T-helper 2 cell treated with Interferon-gamma antibody and Interleukin-4, amounts not matched to agents 100 ng/mL and 5 ng/mL, for 36 hours (primary cell): Measurements from ENCODE around the gene TRIO. TPM values are rescaled to one million over a fixed set of nuclear protein-coding genes. Genes with fewer than 3 reads are reported as not detected.

ENCODE experiments used
- intact Hi-C: fragments of 100-400 bp; cut with micrococcal nuclease; formaldehyde crosslinking; loops from one replicate; pipeline ENCODE4 v1.15.1; 2023
- total RNA-seq: library from RNA; stranded (reverse); gene quantifications from 2 replicates; pipeline ENCODE4 v1.2.3, GENCODE V29; 2022

TRIO gene
- total RNA-seq, 1 donor from 2014 or later = 17.2 TPM

DNA sequence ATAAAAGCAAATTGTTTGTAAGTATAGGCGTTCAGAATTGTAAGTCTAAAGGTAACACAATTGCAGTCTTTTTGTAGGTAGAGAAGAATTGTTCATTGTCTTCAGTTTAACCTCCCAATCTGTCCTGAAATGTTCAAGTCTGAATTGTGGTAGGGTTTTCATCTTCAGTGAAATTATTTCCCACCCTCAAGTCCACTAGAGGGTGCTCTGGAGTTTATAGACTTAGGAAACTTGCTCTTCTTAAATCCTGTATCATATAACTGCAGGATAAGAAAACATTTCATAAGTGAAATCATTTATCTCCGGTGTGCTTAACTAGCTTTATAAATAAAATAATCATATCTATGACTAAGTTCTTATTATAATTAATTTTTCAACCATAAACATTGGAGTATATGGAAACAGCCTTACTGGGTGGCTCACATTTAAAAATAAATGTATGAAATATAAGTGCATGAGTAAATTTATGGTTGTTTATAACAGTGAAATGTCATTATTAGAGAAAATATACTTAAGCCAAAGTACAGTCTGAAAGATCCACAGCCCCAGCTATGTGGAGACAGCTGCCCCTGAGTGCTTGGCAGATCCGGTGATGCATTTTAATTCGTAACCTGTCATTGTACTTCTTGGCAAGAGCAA lies 256.0 kb downstream of the TRIO start:
- intact Hi-C loops = loop anchor here (1.0 kb wide), 4 partner anchors 33 to 249 kb away; no protein-coding TSS in a partner anchor

GRCh38 chr5:14400085-14400484 lies 256.9 kb downstream of the TRIO start:
- intact Hi-C loops = no loop called here

DNA sequence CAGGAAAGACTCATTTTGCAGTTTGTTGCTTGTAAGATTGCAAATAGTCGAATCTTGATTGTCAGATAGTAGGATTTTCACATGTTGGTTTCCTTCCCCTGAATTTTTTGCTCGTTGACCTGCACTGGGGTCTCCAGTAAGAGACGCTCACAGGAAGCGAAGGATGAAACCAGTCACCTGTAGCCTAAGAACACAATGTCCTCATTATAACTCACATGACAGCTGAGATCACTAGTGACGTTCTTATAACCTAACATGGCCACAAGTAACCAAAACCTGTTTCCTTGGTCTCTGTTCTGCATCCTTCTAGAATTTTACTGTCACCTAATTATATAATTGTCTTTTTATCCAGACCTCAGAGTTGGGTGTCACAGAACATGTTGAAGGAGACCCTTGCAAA lies 257.5 kb downstream of the TRIO start:
- intact Hi-C loops = no loop called here

GRCh38 chr5:14401639-14402038 lies 258.5 kb downstream of the TRIO start:
- intact Hi-C loops = no loop called here

GRCh38 chr5:14402424-14402823 lies 259.3 kb downstream of the TRIO start:
- intact Hi-C loops = no loop called here

GRCh38 chr5:14404780-14405179 lies 261.6 kb downstream of the TRIO start:
- intact Hi-C loops = no loop called here

DNA sequence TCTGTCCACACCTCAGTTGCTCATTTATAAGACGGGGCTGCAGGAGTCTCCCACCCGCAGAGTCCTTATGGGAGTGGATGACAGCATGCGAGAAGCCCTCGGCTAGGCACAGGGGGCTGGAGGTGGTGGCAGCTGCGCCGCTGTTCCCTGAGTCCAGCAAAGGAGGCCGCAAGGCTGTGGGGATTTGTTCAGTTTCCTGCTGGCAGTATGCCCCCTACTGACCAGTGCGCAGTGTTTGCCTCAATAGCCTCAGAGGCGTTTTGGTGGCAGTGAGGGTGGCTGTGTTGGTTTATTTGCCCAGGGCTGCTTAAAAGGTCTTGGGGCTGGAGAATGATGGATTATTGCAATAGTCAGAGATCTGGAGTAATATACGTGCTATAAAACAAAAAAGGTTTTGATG lies 262.1 kb downstream of the TRIO start:
- intact Hi-C loops = no loop called here

DNA sequence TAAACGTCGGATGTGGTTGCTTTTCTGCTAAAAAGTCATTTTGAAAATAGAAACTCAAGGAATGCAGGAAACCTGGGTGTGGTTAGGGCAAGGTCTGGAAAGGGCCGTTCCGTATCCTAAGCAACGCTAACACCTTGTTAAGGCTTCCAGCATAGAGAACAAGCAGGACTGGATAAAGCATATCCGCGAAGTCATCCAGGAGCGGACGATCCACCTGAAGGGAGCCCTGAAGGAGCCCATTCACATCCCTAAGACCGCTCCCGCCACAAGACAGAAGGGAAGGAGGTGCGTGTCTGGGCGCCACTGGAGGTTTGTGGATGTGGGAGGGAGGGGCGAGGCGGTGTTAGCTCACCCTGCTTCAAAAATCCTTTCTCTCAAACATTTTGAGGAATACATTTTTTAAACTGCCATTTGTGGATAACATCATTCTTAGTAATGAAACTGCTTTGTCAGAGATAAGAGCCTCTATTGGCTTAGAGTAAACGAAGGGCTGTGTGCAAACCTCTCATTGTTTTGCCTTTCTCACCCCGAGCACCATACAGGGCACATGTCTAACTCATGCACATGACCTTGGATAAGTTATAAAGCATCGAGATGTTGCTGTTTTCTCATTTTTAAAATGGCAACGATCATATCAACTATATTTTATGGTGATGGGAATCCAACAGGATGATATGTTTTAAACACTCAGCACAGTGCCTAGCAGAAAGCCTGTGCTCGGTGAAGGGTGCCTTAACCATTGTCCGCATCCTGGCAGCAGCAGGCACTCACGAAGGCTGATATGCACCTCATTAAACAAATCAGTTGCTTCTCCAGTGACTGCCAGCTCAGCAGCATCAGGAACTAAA lies 262.8 kb downstream of the TRIO start:
- intact Hi-C loops = no loop called here

DNA sequence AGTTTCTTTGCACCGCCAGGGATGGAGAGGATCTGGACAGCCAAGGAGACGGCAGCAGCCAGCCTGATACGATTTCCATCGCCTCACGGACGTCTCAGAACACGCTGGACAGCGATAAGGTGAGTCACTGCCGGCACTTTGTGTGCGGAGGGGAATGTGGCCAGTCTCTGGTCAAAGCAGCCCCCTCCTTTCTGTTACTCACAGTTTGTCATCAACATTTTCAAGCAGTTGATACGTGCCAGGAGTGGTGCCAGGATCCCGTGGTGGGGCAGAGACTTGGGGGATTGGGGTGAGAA lies 263.4 kb downstream of the TRIO start:
- intact Hi-C loops = no loop called here

DNA sequence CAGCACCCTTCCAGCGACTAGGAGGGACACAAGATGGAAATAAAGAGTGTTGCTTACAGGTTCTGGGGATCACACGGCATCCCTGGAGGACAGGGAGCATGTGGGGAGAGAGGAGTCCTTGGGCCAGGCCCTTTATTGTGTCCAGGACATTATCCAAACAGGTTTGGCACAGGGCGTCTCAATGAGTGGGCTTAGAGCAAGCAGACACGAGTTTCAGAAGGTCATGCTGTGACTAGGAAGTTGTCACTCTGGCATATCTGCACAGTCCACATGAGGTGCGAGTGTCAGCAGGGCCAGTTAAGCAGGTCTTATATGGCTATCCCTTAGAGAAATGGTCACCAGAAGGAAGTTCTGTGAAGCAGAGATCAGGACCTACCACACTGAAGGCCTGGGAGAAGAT lies 263.9 kb downstream of the TRIO start:
- intact Hi-C loops = no loop called here

- intact Hi-C loops = no loop called here
Measured at GRCh38 chr5:14407746-14408175, 264.6 kb downstream of the TRIO start.

- intact Hi-C loops = no loop called here
Measured at GRCh38 chr5:14408969-14409586, 265.9 kb downstream of the TRIO start.

DNA sequence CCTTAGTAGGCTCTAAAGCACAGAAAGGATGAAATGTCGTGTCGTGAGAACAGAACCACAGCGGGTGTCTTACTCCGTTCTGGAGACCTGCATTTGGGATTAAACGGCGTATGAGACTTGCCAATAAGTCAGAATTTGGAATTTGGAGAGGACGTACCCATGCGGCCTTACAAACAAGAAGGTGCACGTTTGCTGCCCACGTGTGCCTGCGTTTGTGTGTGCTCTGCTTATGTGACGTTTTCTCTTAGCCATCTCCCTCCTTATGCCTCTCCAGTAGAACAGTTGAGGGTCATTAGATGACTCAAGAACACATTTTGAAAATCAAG lies 266.9 kb downstream of the TRIO start:
- intact Hi-C loops = loop anchor here (5.0 kb wide), 2 partner anchors 43 to 252 kb away; partner anchors contain the start of gene OTULIN

GRCh38 chr5:14410394-14411201 lies 267.5 kb downstream of the TRIO start:
- intact Hi-C loops = loop anchor here (5.0 kb wide), 2 partner anchors 43 to 252 kb away; partner anchors contain the start of gene OTULIN

- intact Hi-C loops = loop anchor here (5.0 kb wide), 2 partner anchors 44 to 251 kb away; partner anchors contain the start of gene OTULIN
Measured at GRCh38 chr5:14411216-14411615, 268.1 kb downstream of the TRIO start.

DNA sequence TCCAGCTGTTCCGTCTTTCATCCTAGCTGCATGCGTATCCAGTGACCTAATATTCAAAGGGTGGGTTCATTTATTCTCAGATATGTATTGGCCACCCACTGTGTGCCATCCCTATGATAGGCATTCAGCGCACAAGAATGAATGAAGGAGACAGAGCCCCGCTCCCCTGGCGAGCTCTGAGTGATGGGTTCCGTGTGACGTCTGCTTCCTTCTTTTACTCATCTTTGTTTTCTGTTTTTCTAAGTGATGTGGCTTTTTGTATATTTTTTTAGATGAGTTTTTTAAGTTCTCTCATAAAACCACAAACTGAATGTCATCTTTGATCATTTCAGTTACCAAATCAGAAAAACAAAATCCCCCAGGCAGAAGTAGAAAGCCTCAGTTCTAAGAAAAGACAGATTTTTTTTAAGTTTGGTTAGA lies 270.2 kb downstream of the TRIO start:
- intact Hi-C loops = loop anchor here (1.0 to 5.0 kb wide), 3 partner anchors 46 to 249 kb away; partner anchors contain the start of gene OTULIN

GRCh38 chr5:14414007-14414406 lies 270.9 kb downstream of the TRIO start:
- intact Hi-C loops = loop anchor here (5.0 kb wide), 2 partner anchors 47 to 248 kb away; partner anchors contain the start of gene OTULIN

- intact Hi-C loops = loop anchor here (5.0 kb wide), 2 partner anchors 47 to 248 kb away; partner anchors contain the start of gene OTULIN
Measured at GRCh38 chr5:14414656-14415023, 271.5 kb downstream of the TRIO start.

GRCh38 chr5:14415024-14415697 lies 272.0 kb downstream of the TRIO start:
- intact Hi-C loops = no loop called here

DNA sequence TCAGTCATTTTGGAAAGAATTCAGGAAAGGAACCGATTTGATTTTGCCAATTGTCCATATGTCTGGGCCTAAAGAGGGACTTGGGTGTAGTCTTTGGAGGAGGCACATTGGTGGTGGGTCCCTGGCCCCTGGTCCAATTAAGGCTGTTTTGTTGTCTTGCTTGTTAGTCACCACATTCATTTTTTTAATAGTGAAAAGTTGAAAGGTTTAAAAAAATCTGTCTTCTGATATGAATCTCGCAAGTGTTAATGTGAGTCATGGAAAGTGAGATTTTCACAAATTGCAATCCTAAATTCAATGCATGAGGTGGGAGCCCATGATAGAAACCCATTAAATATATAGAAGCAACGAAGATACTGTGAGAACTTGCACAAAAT lies 272.5 kb downstream of the TRIO start:
- intact Hi-C loops = no loop called here
